ES-I3 (cell line): ENCODE data around the gene NFKBIA.
A peak's percentile ranks its signal among the peaks of the same experiment; 100 is the strongest.
"Not testable (repeated sequence)": the region's sequence is repeated elsewhere in the genome, so short reads cannot be mapped to it uniquely, and the experiment has no call there.

Source experiments
- H3K36me3 ChIP-seq: 2 replicates; pipeline ENCODE4 v1.6.1; 2013; ENCODE audit warnings: mild to moderate bottlenecking, low read length, control low read depth, moderate library complexity; ENCODE audit not compliant: insufficient read depth
- H3K4me1 ChIP-seq: 2 replicates; pipeline ENCODE4 v1.6.1; 2013; ENCODE audit warnings: mild to moderate bottlenecking, control low read depth, low read length; ENCODE audit not compliant: insufficient read depth
- H3K9ac ChIP-seq: 2 replicates; pipeline ENCODE4 v1.6.1; 2013; ENCODE audit warnings: low read depth, mild to moderate bottlenecking, low read length, moderate library complexity
- H3K9me3 ChIP-seq: 2 replicates; pipeline ENCODE4 v1.6.1; 2013; ENCODE audit warnings: mild to moderate bottlenecking, low read length, moderate library complexity; ENCODE audit not compliant: control insufficient read depth, insufficient read depth

Gene NFKBIA

GRCh38 chr14:35403114-35403602, 1.4 kb downstream of the NFKBIA start:
- peaks cover 20% of the 10 kb centered on the region for H3K4me1 ChIP-seq
- H3K9me3 ChIP-seq: no peaks in the 10 kb centered on the region
- peak overlapping the region; percentile 51 for H3K9ac ChIP-seq
- H3K36me3 ChIP-seq: peaks cover 9% of the 10 kb centered on the region

GRCh38 chr14:35402323-35403113, 2.0 kb downstream of the NFKBIA start:
- H3K4me1 ChIP-seq: peaks cover 22% of the 10 kb centered on the region
- peaks cover 9% of the 10 kb centered on the region for H3K36me3 ChIP-seq
- no peaks in the 10 kb centered on the region for H3K9me3 ChIP-seq
- no peak overlapping the region for H3K9ac ChIP-seq

- no peak overlapping the region for H3K9ac ChIP-seq
- H3K4me1 ChIP-seq: peaks cover 21% of the 10 kb centered on the region
- H3K9me3 ChIP-seq: no peaks in the 10 kb centered on the region
- H3K36me3 ChIP-seq: peaks cover 9% of the 10 kb centered on the region
Observed at GRCh38 chr14:35401422-35402265, 2.9 kb downstream of the NFKBIA start.

DNA sequence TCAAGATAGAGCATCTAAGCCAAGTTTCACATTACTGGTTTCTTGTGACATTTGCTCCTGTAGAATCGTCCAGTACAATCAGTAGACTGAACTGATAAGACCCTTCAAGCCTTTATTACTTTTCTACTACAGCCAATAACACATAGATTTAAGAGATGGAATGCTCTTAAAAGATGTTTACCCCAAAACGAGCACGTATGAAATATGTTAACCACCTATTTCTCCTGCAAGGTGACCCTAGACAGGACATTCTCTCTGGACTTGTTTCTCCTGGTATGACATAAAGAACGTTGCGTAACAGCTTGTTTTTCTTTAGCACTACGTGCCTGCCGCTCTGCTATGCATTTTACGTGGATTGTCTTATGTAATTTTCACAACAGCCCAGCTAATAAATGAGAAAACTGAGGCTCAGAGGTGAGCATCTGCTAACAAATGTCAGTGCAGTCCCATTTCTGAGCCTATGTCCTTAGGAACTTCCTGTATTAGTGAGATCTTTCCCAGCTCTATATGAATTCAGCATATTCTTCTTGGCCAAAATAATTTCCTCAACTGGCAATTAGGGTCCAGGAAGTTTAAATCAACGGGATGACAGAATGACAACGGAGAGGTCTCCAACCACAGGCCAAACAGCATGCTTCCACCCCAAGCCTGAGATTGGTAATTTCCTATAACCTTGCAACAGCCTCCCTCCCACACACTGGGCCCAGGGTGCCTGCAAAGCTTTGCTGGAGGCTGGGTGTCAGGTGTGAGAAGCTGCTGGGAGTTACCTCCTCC, 3.7 kb downstream of the NFKBIA start:
- Histone ChIP-seq H3K36me3 (peaks cover 9% of the 10 kb centered on the region), H3K9ac (no peak overlapping the region), H3K4me1 (peaks cover 16% of the 10 kb centered on the region), H3K9me3 (no peaks in the 10 kb centered on the region)

GRCh38 chr14:35399083-35399937, 5.2 kb downstream of the NFKBIA start:
- Histone ChIP-seq H3K9me3 (no peaks in the 10 kb centered on the region), H3K4me1 (peaks cover 14% of the 10 kb centered on the region), H3K9ac (no peak overlapping the region), H3K36me3 (peaks cover 9% of the 10 kb centered on the region)

- Histone ChIP-seq H3K36me3 (peaks cover 9% of the 10 kb centered on the region), H3K4me1 (peaks cover 11% of the 10 kb centered on the region), H3K9ac (no peak overlapping the region), H3K9me3 (no peaks in the 10 kb centered on the region)
Observed at GRCh38 chr14:35398071-35398584, 6.4 kb downstream of the NFKBIA start.

DNA sequence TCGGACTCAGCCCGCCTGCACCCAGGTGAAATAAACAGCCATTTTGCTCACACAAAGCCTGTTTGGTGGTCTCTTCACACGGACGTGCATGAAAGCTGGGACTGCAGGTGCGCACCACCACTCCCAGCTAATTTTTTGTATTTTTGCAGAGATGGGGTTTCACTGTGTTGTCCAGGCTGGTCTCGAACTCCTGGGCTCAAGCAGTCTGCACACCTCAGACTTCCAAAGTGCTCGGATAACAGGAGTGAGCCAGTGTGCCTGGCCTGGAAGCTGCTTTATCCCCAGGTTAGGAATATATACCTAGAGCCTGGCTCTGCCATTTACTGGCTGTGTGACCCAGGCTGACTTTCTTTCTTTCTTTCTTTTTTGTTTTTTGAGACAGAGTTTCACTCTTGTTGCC, 7.9 kb downstream of the NFKBIA start:
- not testable (repeated sequence) for H3K4me1 ChIP-seq, H3K9me3 ChIP-seq, H3K9ac ChIP-seq

DNA sequence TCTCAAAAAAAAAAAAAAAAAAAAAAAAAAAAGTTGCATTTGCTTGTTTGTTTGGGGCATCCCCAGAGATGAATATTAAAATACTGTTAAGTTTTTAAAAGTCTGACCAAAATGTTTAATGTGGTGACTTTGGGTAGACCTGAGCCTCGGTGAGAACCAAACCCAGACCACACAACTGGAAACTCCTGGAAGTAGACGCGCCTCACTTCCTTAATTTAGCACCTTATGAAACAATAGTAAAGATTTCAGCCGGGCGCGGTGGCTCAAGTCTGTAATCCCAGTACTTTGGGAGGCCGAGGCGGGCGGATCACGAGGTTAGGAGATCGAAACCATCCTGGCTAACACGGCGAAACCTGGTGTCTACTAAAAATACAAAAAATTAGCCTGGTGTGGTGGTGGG, 9.3 kb downstream of the NFKBIA start:
- Histone ChIP-seq H3K36me3 (no peaks in the 10 kb centered on the region; the same call in 1 of the 2 replicates), H3K9me3 (no peaks in the 10 kb centered on the region), H3K9ac (no peak overlapping the region), H3K4me1 (peaks cover 4% of the 10 kb centered on the region; the same call in 1 of the 2 replicates)

More for the DNA sequence above, 7.9 kb downstream of the NFKBIA start:
- H3K36me3 ChIP-seq: not testable (repeated sequence)

DNA sequence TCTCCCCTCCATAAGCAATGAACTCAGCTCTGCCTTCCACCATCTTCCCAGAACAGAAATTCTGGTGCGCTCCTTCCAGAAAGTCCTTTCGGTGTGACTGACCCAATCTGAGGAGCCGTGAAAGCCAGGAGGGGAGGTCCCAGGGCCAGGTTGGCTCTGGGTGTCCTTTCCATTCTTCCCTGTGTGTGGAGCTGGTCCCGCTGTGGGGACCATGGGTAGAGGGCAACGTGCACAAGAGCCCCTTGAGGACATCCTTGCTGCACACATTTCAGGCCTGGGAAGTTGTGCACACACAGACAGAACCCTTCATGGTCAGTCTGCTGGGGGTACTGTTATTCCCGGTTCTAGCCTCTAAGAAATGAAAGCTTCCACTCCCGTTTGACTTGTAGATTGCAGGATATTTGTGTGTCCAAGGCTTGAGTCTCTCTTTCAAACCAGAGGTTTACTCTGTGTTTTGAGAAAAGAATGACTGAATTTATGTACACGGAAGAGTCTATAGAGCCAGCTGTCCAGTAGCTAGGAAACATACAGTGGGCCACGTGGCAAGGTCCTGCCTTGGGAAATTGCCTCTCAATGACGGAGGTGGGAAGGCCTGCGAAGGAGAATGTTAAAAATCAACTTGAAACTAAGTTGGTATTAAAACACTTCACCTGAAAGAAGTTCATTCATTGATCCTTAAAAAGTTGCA, 10.1 kb downstream of the NFKBIA start:
- H3K9ac ChIP-seq: no peak overlapping the region
- no peaks in the 10 kb centered on the region for H3K36me3 ChIP-seq

DNA sequence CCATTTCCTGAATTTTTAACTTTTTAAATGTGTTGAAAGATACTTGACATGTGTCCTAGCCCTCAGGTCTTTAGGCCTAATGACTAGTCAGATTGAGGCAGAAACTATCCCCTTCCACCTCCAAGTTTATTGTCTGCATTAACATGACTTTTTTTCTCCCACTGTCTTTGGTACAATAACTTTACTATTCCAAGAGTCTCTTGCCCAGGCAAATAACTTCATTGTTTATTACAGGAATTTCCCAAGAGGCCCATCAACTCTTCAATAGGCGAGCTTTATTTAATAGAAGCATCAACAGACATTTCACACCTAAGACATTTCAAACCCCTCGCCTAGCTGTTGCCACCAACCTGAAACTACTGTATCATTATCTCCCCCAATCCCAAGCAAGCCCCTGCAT, 10.7 kb downstream of the NFKBIA start:
- H3K9me3 ChIP-seq: no peaks in the 10 kb centered on the region
- H3K9ac ChIP-seq: no peak overlapping the region

More for the DNA sequence above, 10.1 kb downstream of the NFKBIA start:
- Histone ChIP-seq H3K4me1 (peaks cover 4% of the 10 kb centered on the region; the same call in 1 of the 2 replicates), H3K9me3 (no peaks in the 10 kb centered on the region)

DNA sequence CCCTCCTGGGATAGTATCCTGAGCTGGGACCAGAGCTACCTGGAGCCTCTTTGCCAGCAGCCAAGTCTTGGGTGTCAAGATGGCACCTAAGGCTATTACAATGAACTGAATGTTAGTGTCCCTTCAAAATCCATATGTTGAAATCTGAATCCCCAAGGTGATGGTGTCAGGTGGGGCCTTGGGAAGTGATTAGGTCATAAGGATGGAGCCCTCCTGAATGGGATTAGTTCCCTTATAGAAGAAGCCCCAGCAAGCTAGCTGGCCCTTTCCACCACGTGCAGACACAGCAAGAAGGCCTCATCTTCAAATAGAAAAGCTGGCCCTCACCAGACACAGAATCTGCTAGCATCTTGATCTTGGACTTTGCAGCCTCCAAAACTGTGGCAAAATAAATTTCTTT, 12.4 kb downstream of the NFKBIA start:
- no peaks in the 10 kb centered on the region for H3K9me3 ChIP-seq
- no peaks in the 10 kb centered on the region; the same call in 1 of the 2 replicates for H3K4me1 ChIP-seq
- H3K36me3 ChIP-seq: no peaks in the 10 kb centered on the region
- H3K9ac ChIP-seq: no peak overlapping the region

More for the DNA sequence above, 10.7 kb downstream of the NFKBIA start:
- Histone ChIP-seq H3K4me1 (peaks cover 4% of the 10 kb centered on the region; the same call in 1 of the 2 replicates), H3K36me3 (no peaks in the 10 kb centered on the region)

- H3K4me1 ChIP-seq: no peaks in the 10 kb centered on the region; the same call in 1 of the 2 replicates
- no peak overlapping the region for H3K9ac ChIP-seq
- no peaks in the 10 kb centered on the region for H3K36me3 ChIP-seq
- H3K9me3 ChIP-seq: no peaks in the 10 kb centered on the region
Observed at GRCh38 chr14:35391388-35391710, 13.2 kb downstream of the NFKBIA start.
